ENCODE measurements around the gene CLCN7.
A peak's percentile ranks its signal among the peaks of the same experiment; 100 is the strongest.
"Not testable (repeated sequence)": the region's sequence is repeated elsewhere in the genome, so short reads cannot be mapped to it uniquely, and the experiment has no call there.

CLCN7 gene

DNA sequence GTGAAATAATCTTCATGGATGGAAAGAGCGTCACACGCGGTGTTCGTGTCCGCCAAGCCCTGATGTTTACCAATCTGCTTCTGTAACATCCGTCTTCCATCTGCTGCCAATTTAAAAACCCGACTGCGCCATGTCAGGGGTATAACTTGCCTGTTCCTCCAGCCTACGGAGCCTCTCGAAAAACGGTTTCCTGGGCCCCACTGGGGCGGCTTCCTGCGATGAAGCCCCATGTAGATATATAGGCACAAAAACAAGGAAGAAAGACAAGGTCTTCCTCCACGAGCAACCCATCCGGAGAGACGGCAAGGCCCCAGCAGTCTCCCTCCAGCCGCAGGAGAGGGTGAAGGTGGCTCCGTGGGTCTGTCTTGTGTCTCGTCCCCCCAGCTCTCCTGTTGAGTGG is 13.8 kb upstream of the CLCN7 start, which contains the start of gene PTX4:
TSS of gene PTX4 (minus strand) at position 326 of the 400 bp plus-strand sequence. CDS start at position 291, 35 bp downstream.
- no peak within 1 kb of the TSS for H3K4me3 ChIP-seq (ENCODE audit: low read depth, low read length)

DNA sequence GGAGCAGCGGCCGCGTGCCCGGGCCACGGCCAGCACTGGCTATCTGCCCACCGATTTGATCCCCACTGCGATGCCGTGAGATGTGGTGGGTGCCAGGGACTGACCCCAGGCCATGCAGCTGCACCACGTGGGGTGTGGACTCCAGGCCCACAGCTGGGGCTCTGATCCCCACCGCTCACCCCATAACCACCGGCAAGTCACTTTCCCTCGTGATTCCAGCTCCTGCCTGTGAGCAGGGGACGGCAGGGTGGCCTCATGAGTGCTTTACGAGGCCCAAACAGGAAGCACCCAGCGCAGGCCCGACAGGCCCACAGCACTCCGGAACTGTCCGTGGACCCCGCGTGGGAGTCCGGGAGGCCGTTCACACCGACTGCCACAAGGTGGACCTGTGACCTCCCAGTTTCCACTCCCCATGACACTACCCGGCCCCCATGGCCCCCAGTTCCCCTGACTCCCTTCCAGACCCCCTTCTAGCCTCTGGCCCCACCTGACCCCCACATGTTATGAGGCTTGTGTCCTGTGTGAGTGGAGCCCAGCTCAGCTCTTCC is 13.3 kb upstream of the CLCN7 start:
- H3K4me3 ChIP-seq (ENCODE audit: low read depth, low read length), result no peak overlapping the region

DNA sequence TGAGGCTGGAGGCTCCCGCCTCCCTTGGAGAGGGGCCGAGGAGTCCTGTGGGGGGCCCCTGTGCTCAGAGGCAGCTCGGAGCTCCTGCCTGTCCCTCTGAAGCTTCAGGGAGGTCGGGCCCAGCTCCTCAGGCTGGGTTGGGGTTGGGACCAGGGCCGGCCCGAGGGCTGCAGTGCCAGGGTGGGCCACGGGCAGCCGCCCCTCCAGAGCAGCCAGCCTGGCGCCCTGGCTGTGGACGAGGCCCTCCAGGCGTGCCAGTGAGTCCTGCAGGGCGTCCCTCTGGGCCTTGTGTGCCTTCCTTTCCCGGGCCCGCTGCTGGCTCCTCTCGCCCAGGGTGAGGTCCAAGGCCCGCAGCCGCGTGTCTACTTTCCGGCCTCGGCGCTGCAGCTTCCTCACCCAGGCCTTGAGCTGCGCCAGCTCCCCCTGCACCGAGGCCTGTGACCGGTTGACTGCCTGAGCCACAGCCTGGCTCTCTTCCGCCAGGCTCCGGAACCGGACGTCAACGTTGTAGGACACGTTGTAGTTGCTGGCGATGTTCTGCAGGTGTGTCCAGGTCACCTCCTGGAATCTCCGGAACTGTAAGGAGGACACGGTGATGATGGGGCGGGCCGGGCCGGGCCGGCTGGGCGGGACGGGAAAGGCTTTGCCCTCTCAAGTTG is 12.7 kb upstream of the CLCN7 start:
- no peak overlapping the region for H3K4me3 ChIP-seq (ENCODE audit: low read depth, low read length)

- no peak overlapping the region for H3K4me3 ChIP-seq (ENCODE audit: low read depth, low read length)
Measured at GRCh38 chr16:1486551-1487390, 11.9 kb upstream of the CLCN7 start.

DNA sequence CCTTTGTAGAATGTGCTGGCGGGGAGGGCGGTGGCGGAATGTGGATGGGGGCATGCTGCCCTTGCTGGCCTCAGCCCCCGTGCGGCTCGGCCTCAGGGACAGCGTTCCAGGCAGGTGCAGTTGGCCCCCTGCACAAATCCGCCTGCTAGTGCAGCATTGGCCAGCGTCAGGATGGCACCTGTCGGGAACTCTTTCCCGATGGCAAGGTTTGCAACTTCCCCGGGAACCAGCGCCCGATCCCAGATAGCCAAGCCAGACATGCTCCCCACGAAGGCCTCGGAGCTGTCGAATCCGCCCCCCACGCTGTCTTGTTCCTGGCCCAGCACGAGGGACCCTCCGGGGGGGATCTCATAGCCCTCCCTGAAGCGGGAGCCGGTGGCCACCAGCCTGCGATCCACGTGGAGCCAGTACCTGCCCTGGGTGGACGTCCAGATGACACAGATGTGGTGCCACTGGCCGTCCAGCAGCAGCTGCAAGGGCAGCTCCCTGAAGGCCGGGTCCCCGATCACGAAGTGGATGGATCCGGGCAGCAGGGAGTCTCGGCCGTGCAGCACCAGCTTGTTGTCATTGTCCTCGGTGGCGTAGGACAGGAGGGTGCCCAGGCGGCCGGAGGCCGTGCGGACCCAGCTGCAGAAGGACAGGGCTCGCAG is 11.1 kb upstream of the CLCN7 start:
- H3K4me3 ChIP-seq (ENCODE audit: low read depth, low read length), result no peak overlapping the region

- H3K4me3 ChIP-seq (ENCODE audit: low read depth, low read length), result no peak overlapping the region
Measured at GRCh38 chr16:1481906-1482835, 7.3 kb upstream of the CLCN7 start.

DNA sequence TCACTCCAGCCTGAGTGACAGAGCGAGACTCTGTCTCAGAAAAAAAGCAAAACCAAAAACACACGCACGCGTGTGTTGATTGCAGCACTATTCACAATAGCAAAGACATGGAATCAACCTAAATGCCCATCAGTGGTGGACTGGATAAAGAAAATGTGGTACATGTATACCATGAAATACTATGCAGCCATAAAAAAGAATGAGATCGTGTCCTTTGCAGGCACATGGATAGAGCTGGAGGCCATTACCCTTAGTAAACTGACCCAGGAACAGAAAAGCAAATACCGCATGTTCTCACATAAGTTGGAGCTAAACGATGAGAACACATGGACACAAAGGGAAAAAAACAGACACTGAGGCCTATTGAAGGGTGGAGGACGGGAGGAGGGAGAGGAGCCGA is 4.1 kb upstream of the CLCN7 start:
- not testable (repeated sequence) for H3K4me3 ChIP-seq (ENCODE audit: low read depth, low read length)

- no peak overlapping the region for H3K4me3 ChIP-seq (ENCODE audit: low read depth, low read length)
Measured at GRCh38 chr16:1477033-1477432, 2.2 kb upstream of the CLCN7 start.

DNA sequence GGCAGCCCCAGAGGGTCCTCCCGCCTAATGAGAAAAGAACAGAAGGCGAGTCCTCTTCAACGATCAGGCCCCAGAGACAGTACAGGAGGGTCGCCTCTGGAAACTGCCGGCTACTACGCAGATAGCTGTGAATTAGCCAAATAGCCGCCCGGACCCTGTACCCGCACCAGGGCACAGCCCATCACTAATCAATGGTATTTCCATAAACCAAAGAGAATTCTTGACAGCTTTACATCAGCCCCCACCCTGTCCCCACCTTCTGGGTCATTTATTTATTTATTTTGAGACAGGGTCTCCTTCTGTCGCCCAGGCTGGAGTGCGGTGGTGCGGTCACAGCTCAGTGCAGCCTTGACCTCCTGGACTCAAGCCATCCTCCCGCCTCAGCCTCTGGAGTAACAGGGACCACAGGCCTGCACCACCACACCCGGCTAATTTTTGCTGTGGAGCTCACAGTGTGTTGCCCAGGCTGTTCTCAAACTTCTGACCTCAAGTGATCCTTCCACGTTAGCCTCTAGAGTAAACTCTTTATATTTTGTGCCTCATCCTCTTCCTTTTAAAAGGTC is 805 bp upstream of the CLCN7 start:
- peak overlapping the region; percentile 62 for H3K4me3 ChIP-seq (ENCODE audit: low read depth, low read length)

DNA sequence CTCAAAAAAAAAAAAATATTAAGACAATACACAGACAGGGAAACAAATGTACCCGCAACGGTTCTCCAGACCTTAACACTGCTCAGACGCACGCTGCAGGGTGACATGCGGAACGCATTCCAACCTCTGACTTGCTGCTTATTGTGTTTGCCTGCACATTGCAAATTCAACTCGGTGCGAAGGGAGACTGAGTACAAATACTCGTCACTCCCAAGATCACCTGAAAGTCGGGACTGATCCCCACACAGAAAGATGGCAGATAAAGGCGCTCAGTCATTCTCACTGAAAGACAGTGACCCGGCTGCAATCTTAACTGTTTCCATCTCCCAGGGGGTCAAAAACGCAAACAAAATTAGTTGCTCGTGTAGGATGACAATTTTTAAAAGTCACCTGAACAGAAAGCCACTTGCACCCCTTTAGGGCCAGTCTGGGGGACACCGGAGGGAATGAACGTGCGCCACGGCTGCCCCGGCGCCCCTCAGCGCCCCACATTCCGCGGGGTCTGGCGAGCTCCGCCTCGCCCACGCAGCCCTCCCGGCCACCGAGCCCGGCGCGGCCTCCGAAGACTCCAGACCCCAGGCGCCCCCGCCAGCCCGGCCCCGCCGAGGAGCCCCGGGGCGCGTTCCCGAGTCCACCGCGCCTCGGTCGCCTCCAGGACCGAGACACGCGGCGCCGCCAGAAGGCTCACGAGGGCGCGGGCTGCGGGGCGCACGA is 589 bp downstream of the CLCN7 start:
- peak overlapping the region; percentile 62 for H3K4me3 ChIP-seq (ENCODE audit: low read depth, low read length)

- no peak overlapping the region for H3K4me3 ChIP-seq (ENCODE audit: low read depth, low read length)
Measured at GRCh38 chr16:1472974-1473373, 1.9 kb downstream of the CLCN7 start.

- H3K4me3 ChIP-seq (ENCODE audit: low read depth, low read length), result no peak overlapping the region
Measured at GRCh38 chr16:1471569-1472194, 3.1 kb downstream of the CLCN7 start.

- no peak overlapping the region for H3K4me3 ChIP-seq (ENCODE audit: low read depth, low read length)
Measured at GRCh38 chr16:1470481-1471251, 4.2 kb downstream of the CLCN7 start.

DNA sequence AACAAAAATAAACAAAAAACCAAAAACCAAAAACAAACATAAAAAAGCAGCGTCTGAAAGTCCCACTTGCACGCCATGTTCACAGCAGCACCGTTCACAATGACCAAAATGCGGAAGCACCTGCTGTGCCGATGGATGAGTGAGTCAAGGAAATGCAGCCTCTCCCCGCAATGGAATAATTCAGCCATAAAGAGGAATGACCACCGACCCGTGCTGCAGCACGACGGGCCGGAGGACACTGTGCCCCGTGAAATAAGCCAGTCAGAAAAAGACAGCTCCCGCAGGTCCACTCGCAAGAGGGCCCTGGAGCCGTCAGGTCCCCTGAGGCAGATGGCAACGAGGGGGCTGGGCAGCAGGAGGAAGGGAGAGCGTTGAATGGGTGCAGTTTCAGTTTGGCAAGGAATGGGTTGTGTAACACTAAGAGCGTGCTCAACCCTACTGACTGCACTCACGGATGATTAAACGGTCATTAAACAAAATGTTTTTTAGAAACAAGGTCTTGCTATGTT is 5.1 kb downstream of the CLCN7 start:
- H3K4me3 ChIP-seq (ENCODE audit: low read depth, low read length), result no peak overlapping the region

DNA sequence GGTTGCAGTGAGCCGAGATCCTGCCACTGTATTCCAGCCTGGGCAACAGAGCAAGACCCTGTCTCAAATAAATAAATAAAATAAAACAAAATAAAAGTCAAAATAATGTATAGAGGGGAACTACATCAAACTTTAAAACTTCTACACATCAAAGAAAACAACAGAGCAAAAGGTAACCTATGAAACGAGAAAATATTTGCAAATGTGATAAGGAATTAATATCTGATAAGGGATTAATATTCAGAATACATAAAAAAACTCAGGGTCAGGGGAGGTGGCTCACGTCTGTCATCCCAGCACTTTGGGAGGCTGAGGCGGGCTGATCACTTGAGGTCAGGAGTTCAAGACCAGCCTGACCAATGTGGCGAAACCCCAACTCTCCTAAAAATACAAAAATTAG is 5.7 kb downstream of the CLCN7 start:
- not testable (repeated sequence) for H3K4me3 ChIP-seq (ENCODE audit: low read depth, low read length)

- no peak overlapping the region for H3K4me3 ChIP-seq (ENCODE audit: low read depth, low read length)
Measured at GRCh38 chr16:1468426-1468810, 6.4 kb downstream of the CLCN7 start.

GRCh38 chr16:1466968-1467521 is 7.8 kb downstream of the CLCN7 start:
- no peak overlapping the region for H3K4me3 ChIP-seq (ENCODE audit: low read depth, low read length)

DNA sequence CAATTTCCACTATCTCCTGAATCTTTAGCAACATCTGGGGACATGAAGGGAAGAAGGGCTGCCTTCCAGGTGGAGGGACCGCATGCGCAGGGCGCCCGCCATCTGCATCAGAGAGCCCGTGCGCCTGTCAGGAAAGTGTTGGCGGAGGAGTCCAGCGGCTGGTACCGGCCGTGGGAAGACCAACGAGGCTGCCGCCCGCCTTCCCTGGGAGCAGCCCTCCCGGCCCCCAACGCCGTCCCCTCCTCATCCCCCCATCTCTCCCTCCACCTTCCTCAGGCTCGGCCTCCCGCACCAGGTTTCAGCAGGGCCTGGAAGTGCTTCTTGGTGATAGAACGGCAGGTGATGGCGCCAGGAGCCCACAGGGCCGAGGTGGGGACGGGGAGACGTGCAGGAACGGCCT is 8.8 kb downstream of the CLCN7 start:
- no peak overlapping the region for H3K4me3 ChIP-seq (ENCODE audit: low read depth, low read length)

Measured in iPS-11a (cell line).